SK-N-SH (cell line): ENCODE measurements around the gene CIC. TPM values are rescaled to one million over a fixed set of nuclear protein-coding genes. Genes with fewer than 3 reads are reported as not detected.

Experiments
- CTCF ChIA-PET: fragments of 300-600, 350-600 bp; formaldehyde crosslinking; extraction: SDS; loops from one replicate; lab custom pipeline; 2021; lab: Yijun Ruan, JAX
- POLR2A ChIA-PET: fragments of 350-600 bp; sonication (Branson Sonifier 250); formaldehyde crosslinking; extraction: SDS; loops from one replicate; lab custom pipeline; 2020; ENCODE audit warnings: antibody characterized with exemption, inconsistent platforms; lab: Yijun Ruan, JAX
- DNase-seq: peaks from one replicate; pipeline ENCODE4 v3.0.0; 2012
- H2AFZ ChIP-seq: fragments of 200-600 bp; sonication (generic); 2 replicates; pipeline ENCODE4 v1.8.1; 2016; ENCODE audit warnings: antibody characterized with exemption, mild to moderate bottlenecking, low read depth
- H3F3A ChIP-seq: fragments of 200-600 bp; sonication (generic); replicated peaks from 2 replicates; pipeline ENCODE3; 2016; ENCODE audit warnings: antibody characterized with exemption, mild to moderate bottlenecking; ENCODE audit not compliant: insufficient read depth
- H3K27ac ChIP-seq, 2 experiments: fragments of 200-500 bp in 1 of 2; fragments of 200-600 bp in 1 of 2; sonication (Bioruptor generic) in 1 of 2; sonication (generic), shearing (Covaris generic) in 1 of 2; 2 replicates each; pipeline versions ENCODE4 v1.5.1 to v1.6.1; 2014 to 2016; ENCODE audit warnings: low read depth in 2 of 2, inconsistent platforms in 1 of 2, low read length in 1 of 2, mild to moderate bottlenecking in 1 of 2, mixed read lengths in 1 of 2
- H3K27me3 ChIP-seq: fragments of 200-600 bp; sonication (generic), shearing (Covaris generic); 2 replicates; pipeline ENCODE4 v1.6.1; 2016; ENCODE audit warnings: mixed run types; ENCODE audit not compliant: insufficient read depth
- H3K36me3 ChIP-seq, 2 experiments: fragments of 200-500 bp in 1 of 2; fragments of 200-600 bp in 1 of 2; sonication (Bioruptor generic) in 1 of 2; sonication (generic) in 1 of 2; replicated peaks in 1 of 2; 2 replicates each; pipeline versions ENCODE3 to v1.5.1; 2014 to 2016; ENCODE audit warnings: low read length in 1 of 2, mild to moderate bottlenecking in 1 of 2; ENCODE audit not compliant: insufficient read depth in 2 of 2, control insufficient read depth in 1 of 2
- H3K4me1 ChIP-seq, 2 experiments: fragments of 200-500 bp in 1 of 2; fragments of 200-600 bp in 1 of 2; sonication (Bioruptor generic) in 1 of 2; sonication (generic), shearing (Covaris generic) in 1 of 2; 2 replicates each; pipeline versions ENCODE4 v1.5.1 to v1.6.1; 2014 to 2016; ENCODE audit warnings: low read depth in 1 of 2, low read length in 1 of 2, mixed run types in 1 of 2; ENCODE audit not compliant: insufficient read depth in 2 of 2, control insufficient read depth in 1 of 2
- H3K4me2 ChIP-seq: fragments of 200-600 bp; sonication (generic), shearing (Covaris generic); 2 replicates; pipeline ENCODE4 v1.6.1; 2017; ENCODE audit warnings: mixed run types
- H3K4me3 ChIP-seq, 2 experiments: fragments of 200-500 bp in 1 of 2; fragments of 200-600 bp in 1 of 2; sonication (Bioruptor generic) in 1 of 2; sonication (generic), shearing (Covaris generic) in 1 of 2; 2 replicates each; pipeline versions ENCODE4 v1.5.1 to v1.8.1; 2014 to 2016; ENCODE audit warnings: low read depth in 2 of 2, inconsistent platforms in 1 of 2, low read length in 1 of 2, mild to moderate bottlenecking in 1 of 2, mixed read lengths in 1 of 2, moderate library complexity in 1 of 2
- H3K79me2 ChIP-seq: fragments of 200-600 bp; sonication (generic); 2 replicates; pipeline ENCODE4 v1.8.1; 2017; ENCODE audit warnings: mild to moderate bottlenecking; ENCODE audit not compliant: insufficient read depth
- H3K9ac ChIP-seq: fragments of 200-600 bp; sonication (generic); 2 replicates; pipeline ENCODE4 v1.6.1; 2017; ENCODE audit warnings: mixed run types
- H3K9me2 ChIP-seq: fragments of 200-600 bp; sonication (generic); 2 replicates; pipeline ENCODE4 v1.6.1; 2017; ENCODE audit warnings: mixed run types
- H3K9me3 ChIP-seq: fragments of 200-600 bp; sonication (generic); 2 replicates; pipeline ENCODE4 v1.6.1; 2017; ENCODE audit warnings: mixed run types, mild to moderate bottlenecking, moderate library complexity
- H4K20me1 ChIP-seq: fragments of 200-600 bp; sonication (generic); 2 replicates; pipeline ENCODE4 v1.6.1; 2017; ENCODE audit warnings: mild to moderate bottlenecking, mixed run types; ENCODE audit not compliant: insufficient read depth
- FOXJ3 ChIP-seq: sonication (generic); formaldehyde crosslinking; IDR thresholded peaks from 2 replicates; pipeline ENCODE4 v1.5.1; 2020; ENCODE audit warnings: mild to moderate bottlenecking, missing genetic modification reagents
- NFIC ChIP-seq: IDR thresholded peaks from 2 replicates; pipeline ENCODE4 v1.4.0; 2012; ENCODE audit warnings: borderline replicate concordance
- RXRA ChIP-seq: IDR thresholded peaks from 2 replicates; pipeline ENCODE4 v1.4.0; 2012; ENCODE audit warnings: low read depth, mild to moderate bottlenecking, borderline replicate concordance
- SIN3A ChIP-seq: IDR thresholded peaks from 2 replicates; pipeline ENCODE4 v1.6.1; 2012; ENCODE audit warnings: low read depth, mild to moderate bottlenecking, low read length, moderate library complexity, borderline replicate concordance
- TAF1 ChIP-seq: IDR thresholded peaks from 2 replicates; pipeline ENCODE4 v1.6.1; 2012; ENCODE audit warnings: low read depth, mild to moderate bottlenecking, low read length, moderate library complexity, borderline replicate concordance
- TEAD4 ChIP-seq: IDR thresholded peaks from 2 replicates; pipeline ENCODE4 v1.4.0; 2012; ENCODE audit warnings: mild to moderate bottlenecking, borderline replicate concordance; ENCODE audit not compliant: insufficient read depth
- YY1 ChIP-seq: IDR thresholded peaks from 2 replicates; pipeline ENCODE4 v1.4.0; 2012; ENCODE audit warnings: low read depth, mild to moderate bottlenecking
- ZBTB33 ChIP-seq: IDR thresholded peaks from 2 replicates; pipeline ENCODE4 v1.4.0; 2012; ENCODE audit warnings: low read depth, borderline replicate concordance
- WGBS: methylation state at CpG from one replicate; pipeline ENCODE4 v1.1.6; 2017; ENCODE audit warnings: low lambda C conversion rate; 5-methylcytosine and 5-hydroxymethylcytosine counted together
- polyA plus RNA-seq, 3 experiments: library from polyadenylated mRNA; depleted of rRNA; stranded (reverse); fragments of >200 nt; gene quantifications; 2 replicates each; pipeline ENCODE4 v1.2.3, GENCODE V29; 2012

Gene CIC
- polyA plus RNA-seq, 1 of the 3 experiments (the other 2 are of a cell fraction) = 16.9 TPM

GRCh38 chr19:42297039-42297438, 28.0 kb downstream of the CIC start:
- H3K4me1 ChIP-seq = peaks cover 0 to 2% of the 10 kb centered on the region in 2 experiments; a peak in 2 of 4 replicates
- no peak overlapping the region for H3K27ac ChIP-seq
- no peak for TF ChIP-seq YY1
- TF ChIP-seq ZBTB33 = no peak
- no peak for TF ChIP-seq TAF1
- TF ChIP-seq TEAD4 = no peak
- 95% methylated on average over 15 of the region's 15 CpGs for WGBS
- H3K4me3 ChIP-seq = no peak overlapping the region
- H3K36me3 ChIP-seq = peaks cover 16 to 36% of the 10 kb centered on the region in 2 experiments
- peaks cover 27% of the 10 kb centered on the region for H3F3A ChIP-seq
- no peak overlapping the region for H3K9ac ChIP-seq
- POLR2A ChIA-PET = no interaction called here
- H3K9me2 ChIP-seq = no peaks in the 10 kb centered on the region
- H4K20me1 ChIP-seq = 0 out of 2 replicates have a peak, but pooled peaks cover 5% of the 10 kb centered on the region
- H3K27me3 ChIP-seq = no peaks in the 10 kb centered on the region
- no peak overlapping the region for H2AFZ ChIP-seq
- CTCF ChIA-PET = interaction anchor here (0.8 to 9.5 kb wide), 12 partner anchors 8 to 195 kb away, joined by 3 to 60 read pairs (median 6); partner anchors contain the start of genes CIC, ERF and TMEM145
- no peak for DNase-seq
- H3K4me2 ChIP-seq = no peak overlapping the region
- H3K79me2 ChIP-seq = peaks cover 13% of the 10 kb centered on the region
- H3K9me3 ChIP-seq = no peaks in the 10 kb centered on the region

- peaks cover 13% of the 10 kb centered on the region for H3K79me2 ChIP-seq
- H3K4me3 ChIP-seq = peak within 1 kb of the TSS; percentile 69 to 86
- H3K9ac ChIP-seq = peak within 1 kb of the TSS; percentile 66
- H3K4me2 ChIP-seq = peak within 1 kb of the TSS; percentile 78
- H2AFZ ChIP-seq = peak within 1 kb of the TSS; percentile 87; the same call in 1 of the 2 replicates
- peak within 1 kb of the TSS; percentile 64 to 82 for H3K27ac ChIP-seq
- no peaks in the 10 kb centered on the region for H3K27me3 ChIP-seq
- H3K4me1 ChIP-seq = peaks cover 9 to 10% of the 10 kb centered on the region in 2 experiments; a peak in 3 of 4 replicates
- H3K36me3 ChIP-seq = peaks cover 0 to 6% of the 10 kb centered on the region in 2 experiments
- POLR2A ChIA-PET = interaction anchor here (0.7 to 1.1 kb wide), 6 partner anchors 9 to 1132 kb away, joined by 3 read pairs; no protein-coding TSS in a partner anchor
- WGBS = 9% methylated on average over 13 of the region's 21 CpGs
- no peak for TF ChIP-seq RXRA
- 0 out of 2 replicates have a peak, but pooled peaks have one; percentile 10 for TF ChIP-seq SIN3A
- TF ChIP-seq FOXJ3 (CRISPR knock-in tag) = no peak
- no peak for TF ChIP-seq NFIC
- TF ChIP-seq, all 33 proteins: peak for 1
- Histone ChIP-seq H3F3A (peaks cover 15% of the 10 kb centered on the region), H4K20me1 (no peaks in the 10 kb centered on the region), H3K9me2 (no peaks in the 10 kb centered on the region), H3K9me3 (no peaks in the 10 kb centered on the region)
- DNase-seq = no peak
- CTCF ChIA-PET = interaction anchor here (0.6 to 2.4 kb wide), 8 partner anchors 13 to 126 kb away, joined by 3 to 10 read pairs (median 4); no protein-coding TSS in a partner anchor
These were observed 32.7 kb downstream of the CIC start, which contains the start of gene PRR19 for GRCh38 chr19:42301646-42302203. PRR19 (plus strand) TSS chr19:42302132; CDS start chr19:42309585, 7,453 bp downstream.
